GM06990 (cell line): Measurements from ENCODE around the gene RASGRP3.

Experiments used
- DNase-seq: peaks from one replicate; pipeline ENCODE4 v3.0.0-alpha.2; 2011; ENCODE audit not compliant: insufficient read length; ENCODE audit errors: extremely low read depth
- H3K27me3 ChIP-seq: replicated peaks from 2 replicates; pipeline ENCODE4 v1.6.0; 2011; ENCODE audit warnings: low read length; ENCODE audit not compliant: control insufficient read depth, insufficient read depth
- H3K36me3 ChIP-seq: 2 replicates; pipeline ENCODE4 v1.5.1; 2011; ENCODE audit warnings: low read length; ENCODE audit not compliant: control insufficient read depth, insufficient read depth
- H3K4me3 ChIP-seq: replicated peaks from 2 replicates; pipeline ENCODE4 v1.5.1; 2011; ENCODE audit warnings: low read depth, mild to moderate bottlenecking, control low read depth, low read length
- TF ChIP-seq, protein P1 (sequence below): IDR thresholded peaks from 2 replicates; pipeline ENCODE4 v1.5.1; 2011; ENCODE audit warnings: low read length, control low read depth, mild to moderate bottlenecking, inconsistent platforms; ENCODE audit not compliant: insufficient read depth, poor library complexity, severe bottlenecking

RASGRP3 gene

DNA sequence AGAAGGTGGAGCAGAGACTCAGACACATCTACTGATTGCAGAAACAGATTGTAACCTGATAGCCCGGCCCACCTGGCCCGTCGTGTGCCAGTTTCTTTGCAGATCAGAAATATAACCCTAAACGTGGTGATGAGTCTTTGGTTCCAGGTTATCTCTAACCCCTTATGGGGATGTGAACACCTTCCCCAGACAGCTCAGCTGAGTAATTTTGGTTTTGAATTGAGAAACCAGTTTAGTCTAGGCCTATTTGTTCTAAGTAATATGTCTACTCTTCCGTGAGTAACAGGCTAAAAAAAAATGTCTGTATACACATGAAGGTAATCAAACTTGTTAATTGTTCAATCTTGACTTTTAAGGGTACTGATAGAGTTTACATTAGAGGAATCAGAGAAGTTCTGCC, 35.7 kb downstream of the RASGRP3 start:
- no peak for DNase-seq
- no peaks in the 10 kb centered on the region for H3K27me3 ChIP-seq
- no peak overlapping the region for H3K4me3 ChIP-seq
- peaks cover 7% of the 10 kb centered on the region for H3K36me3 ChIP-seq
- TF ChIP-seq, protein P1, sequence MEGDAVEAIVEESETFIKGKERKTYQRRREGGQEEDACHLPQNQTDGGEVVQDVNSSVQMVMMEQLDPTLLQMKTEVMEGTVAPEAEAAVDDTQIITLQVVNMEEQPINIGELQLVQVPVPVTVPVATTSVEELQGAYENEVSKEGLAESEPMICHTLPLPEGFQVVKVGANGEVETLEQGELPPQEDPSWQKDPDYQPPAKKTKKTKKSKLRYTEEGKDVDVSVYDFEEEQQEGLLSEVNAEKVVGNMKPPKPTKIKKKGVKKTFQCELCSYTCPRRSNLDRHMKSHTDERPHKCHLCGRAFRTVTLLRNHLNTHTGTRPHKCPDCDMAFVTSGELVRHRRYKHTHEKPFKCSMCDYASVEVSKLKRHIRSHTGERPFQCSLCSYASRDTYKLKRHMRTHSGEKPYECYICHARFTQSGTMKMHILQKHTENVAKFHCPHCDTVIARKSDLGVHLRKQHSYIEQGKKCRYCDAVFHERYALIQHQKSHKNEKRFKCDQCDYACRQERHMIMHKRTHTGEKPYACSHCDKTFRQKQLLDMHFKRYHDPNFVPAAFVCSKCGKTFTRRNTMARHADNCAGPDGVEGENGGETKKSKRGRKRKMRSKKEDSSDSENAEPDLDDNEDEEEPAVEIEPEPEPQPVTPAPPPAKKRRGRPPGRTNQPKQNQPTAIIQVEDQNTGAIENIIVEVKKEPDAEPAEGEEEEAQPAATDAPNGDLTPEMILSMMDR: no peak

DNA sequence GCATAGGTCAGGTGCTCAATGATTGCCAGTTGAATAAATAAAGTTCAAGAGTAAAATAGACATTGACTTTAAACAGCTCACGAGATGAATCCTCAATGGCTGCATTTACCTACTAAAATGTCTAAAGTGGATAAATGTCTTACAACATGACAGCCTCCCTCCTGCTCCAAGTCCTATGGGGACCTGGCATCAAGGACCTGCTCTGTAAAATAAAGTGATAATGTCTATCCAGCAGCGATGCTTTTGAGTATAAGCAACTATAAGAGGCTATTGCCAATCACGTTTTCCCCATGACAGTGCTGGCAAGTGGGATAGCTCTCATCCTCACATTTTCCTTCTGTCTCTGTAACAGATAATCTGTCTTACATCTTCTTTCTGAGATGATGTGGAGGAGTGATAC, 37.0 kb downstream of the RASGRP3 start:
- TF ChIP-seq, protein P1: no peak
- Histone ChIP-seq H3K4me3 (no peak overlapping the region), H3K36me3 (peaks cover 14% of the 10 kb centered on the region), H3K27me3 (no peaks in the 10 kb centered on the region)
- no peak for DNase-seq

DNA sequence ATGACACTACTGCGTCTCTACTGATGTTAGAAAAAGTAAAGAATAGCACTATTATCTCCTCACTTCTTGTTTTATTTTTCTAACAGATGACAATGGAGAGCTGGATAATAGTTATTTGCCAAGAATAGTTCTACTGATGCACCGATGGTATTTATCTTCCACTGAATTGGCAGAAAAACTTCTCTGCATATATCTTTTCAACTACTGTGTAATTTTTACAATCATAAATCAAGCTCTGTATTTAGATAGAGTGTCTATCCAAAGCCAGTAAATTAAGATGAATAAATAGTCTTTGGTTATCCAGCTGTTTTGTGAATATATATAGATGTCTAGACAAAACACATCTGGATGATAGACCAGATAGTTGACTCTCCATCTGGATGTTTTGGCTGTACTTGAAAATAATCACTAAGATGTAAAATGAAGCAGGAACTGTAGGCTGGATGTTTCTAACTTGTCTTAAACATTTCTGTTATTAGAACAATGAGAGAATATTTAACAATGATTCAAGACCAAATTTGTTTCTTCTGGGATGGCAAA, 40.1 kb downstream of the RASGRP3 start:
- TF ChIP-seq, protein P1: no peak
- Histone ChIP-seq H3K27me3 (no peaks in the 10 kb centered on the region), H3K4me3 (no peak overlapping the region), H3K36me3 (peaks cover 20% of the 10 kb centered on the region)
- DNase-seq: no peak

DNA sequence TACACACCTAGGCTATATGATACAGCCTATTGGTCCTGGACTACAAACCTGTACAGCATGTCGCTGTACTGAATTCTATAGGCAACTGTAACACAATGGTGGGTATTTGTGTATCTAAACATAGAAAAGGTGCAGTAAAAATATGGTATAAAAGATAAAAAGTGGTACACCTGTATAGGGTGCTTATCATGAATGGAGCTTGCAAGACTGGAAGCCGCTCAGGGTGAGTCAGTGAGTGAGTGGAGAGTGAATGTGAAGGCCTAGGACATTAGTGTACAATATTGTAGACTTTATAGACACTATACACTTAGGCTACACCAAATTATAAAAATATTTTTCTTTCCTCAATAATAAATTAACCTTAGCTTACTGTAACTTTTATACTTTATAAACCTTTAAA, 41.8 kb downstream of the RASGRP3 start:
- Histone ChIP-seq H3K4me3 (no peak overlapping the region), H3K36me3 (peaks cover 18% of the 10 kb centered on the region), H3K27me3 (no peaks in the 10 kb centered on the region)
- DNase-seq: no peak
- TF ChIP-seq, protein P1: no peak

DNA sequence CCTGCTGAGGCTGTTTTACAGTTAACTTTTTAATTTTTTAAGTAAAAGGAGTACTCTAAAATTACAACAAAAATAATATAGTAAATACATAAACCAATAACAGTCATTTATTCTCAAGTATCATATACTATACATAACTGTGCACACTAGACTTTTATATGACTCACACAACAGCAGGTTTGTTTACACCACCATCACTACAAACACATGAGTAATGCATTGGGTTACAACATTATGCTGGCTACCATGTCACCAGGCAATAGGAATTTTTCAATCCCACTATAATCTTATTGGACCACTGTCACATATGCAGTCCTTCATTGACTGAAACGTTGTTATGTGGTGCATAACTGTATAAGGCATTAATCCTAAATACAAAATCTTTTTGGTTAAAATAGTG, 42.5 kb downstream of the RASGRP3 start:
- DNase-seq: no peak
- H3K36me3 ChIP-seq: peaks cover 18% of the 10 kb centered on the region
- no peaks in the 10 kb centered on the region for H3K27me3 ChIP-seq
- TF ChIP-seq, protein P1: no peak
- no peak overlapping the region for H3K4me3 ChIP-seq

DNA sequence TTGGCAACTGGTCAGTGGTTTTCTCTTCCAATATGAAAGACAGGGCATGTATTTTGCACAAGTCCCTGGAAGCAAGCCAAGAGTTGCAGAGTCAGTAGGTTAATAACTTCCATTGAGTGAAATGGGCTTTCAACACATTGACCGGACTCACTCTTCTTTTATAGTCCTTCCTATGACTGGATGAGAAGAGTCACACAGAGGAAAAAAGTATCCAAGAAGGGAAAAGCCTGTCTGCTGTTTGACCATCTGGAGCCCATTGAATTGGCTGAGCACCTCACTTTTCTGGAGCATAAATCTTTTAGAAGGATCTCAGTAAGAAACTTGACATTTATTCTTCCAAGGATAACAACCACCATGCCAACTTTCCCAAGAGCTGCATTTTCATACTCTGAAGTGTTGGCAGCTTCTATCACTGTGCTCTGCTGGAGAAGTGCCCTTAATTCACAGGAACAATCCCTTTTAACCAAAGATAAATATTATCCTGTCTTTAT, 45.4 kb downstream of the RASGRP3 start:
- TF ChIP-seq, protein P1: no peak
- DNase-seq: no peak
- Histone ChIP-seq H3K4me3 (no peak overlapping the region), H3K27me3 (no peaks in the 10 kb centered on the region), H3K36me3 (peaks cover 13% of the 10 kb centered on the region)
